GM21515 (cell line): ENCODE measurements around the gene MTOR.

ENCODE experiments used
- ATAC-seq: cut with Tn5 transposase; IDR thresholded peaks from one replicate; pipeline ENCODE4 v1.9.1; 2021; ENCODE audit not compliant: unreplicated experiment

MTOR gene

GRCh38 chr1:11227106-11228077 is 35.0 kb downstream of the MTOR start:
- peak; percentile 84 for ATAC-seq

- no peak for ATAC-seq
Observed at GRCh38 chr1:11216074-11216473, 46.3 kb downstream of the MTOR start.

GRCh38 chr1:11215381-11216005 is 46.9 kb downstream of the MTOR start:
- ATAC-seq = no peak

GRCh38 chr1:11214698-11215380 is 47.5 kb downstream of the MTOR start:
- ATAC-seq = no peak

- ATAC-seq = no peak
Observed at GRCh38 chr1:11211925-11212587, 50.3 kb downstream of the MTOR start.

- ATAC-seq = no peak
Observed at GRCh38 chr1:11211461-11211860, 50.9 kb downstream of the MTOR start.

- no peak for ATAC-seq
Observed at GRCh38 chr1:11207898-11208611, 54.3 kb downstream of the MTOR start.

- ATAC-seq = no peak
Observed at GRCh38 chr1:11204396-11205190, 57.8 kb downstream of the MTOR start.

GRCh38 chr1:11198851-11199594 is 63.3 kb downstream of the MTOR start:
- no peak for ATAC-seq

- ATAC-seq = no peak
Observed at GRCh38 chr1:11198257-11198656, 64.1 kb downstream of the MTOR start.

- no peak for ATAC-seq
Observed at GRCh38 chr1:11197359-11197758, 65.0 kb downstream of the MTOR start.

GRCh38 chr1:11196945-11197344 is 65.4 kb downstream of the MTOR start:
- ATAC-seq = no peak

GRCh38 chr1:11194407-11195176 is 67.8 kb downstream of the MTOR start:
- no peak for ATAC-seq

GRCh38 chr1:11193376-11193775 is 69.0 kb downstream of the MTOR start:
- no peak for ATAC-seq

- ATAC-seq = no peak
Observed at GRCh38 chr1:11188858-11189451, 73.4 kb downstream of the MTOR start, which contains the start of gene ANGPTL7. Gene ANGPTL7, plus strand, starts transcription at chr1:11189355. Its CDS starts 225 bp downstream, at chr1:11189580.

- ATAC-seq = no peak
Observed at GRCh38 chr1:11188381-11188780, 74.0 kb downstream of the MTOR start.

GRCh38 chr1:11187931-11188330 is 74.4 kb downstream of the MTOR start:
- ATAC-seq = no peak

- ATAC-seq = no peak
Observed at GRCh38 chr1:11187494-11187893, 74.9 kb downstream of the MTOR start.
